Measurements from ENCODE around the gene HYCC1. TPM values are rescaled to one million over a fixed set of nuclear protein-coding genes. Genes with fewer than 3 reads are reported as not detected.
"Not testable (repeated sequence)": the region's sequence is repeated elsewhere in the genome, so short reads cannot be mapped to it uniquely, and the experiment has no call there.

HYCC1 gene
- polyA plus RNA-seq, 2 donors: 7.8 to 11.7 TPM

DNA sequence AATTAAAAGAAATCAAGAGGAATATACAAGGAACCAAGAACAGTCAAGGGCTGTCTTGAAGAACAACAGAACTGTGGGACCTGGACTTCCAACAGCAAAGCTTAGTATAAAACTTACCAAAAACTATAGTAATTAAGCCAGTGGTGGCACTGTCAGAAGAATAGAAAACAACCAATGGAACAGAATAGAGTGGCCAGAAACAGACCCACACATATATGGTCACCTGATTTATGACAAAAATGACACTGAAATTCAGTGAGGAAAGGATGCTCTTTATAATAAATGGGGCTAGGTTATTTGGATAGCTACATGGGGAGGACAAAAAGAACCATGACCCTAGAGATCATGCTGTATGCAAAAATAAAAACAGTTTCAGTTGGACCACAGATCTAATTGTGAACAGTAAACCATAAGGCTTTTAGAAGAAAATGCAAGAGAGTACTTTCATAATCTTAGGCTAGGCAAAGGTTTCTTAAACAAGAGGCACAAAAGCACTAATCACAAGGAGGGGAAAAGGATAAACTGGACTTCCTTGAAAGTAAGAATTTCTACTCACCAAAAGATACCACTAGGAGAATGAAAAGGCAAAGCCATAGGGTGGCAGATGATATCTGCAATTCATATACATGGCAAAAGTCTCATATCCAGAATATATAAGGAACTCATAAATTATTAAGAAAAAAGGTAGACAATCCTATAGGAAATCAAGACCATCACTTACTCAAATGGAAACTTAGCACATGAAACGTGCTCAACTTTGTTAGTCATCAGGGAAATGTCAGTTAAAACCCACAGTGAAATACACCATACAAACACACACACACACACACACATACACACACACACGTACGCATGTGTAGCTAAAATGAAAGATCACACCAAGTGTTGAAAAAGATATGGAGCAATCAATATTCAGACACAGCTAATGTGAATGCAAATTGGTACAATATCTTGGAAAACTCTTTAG is 20.8 kb downstream of the HYCC1 start:
- no peaks in the 10 kb centered on the region for H3K27me3 ChIP-seq (ENCODE audit: control insufficient read depth in 1 of 2, insufficient read depth in 2 of 2, low read length in 2 of 2)
- no peaks in the 10 kb centered on the region for H3K36me3 ChIP-seq (ENCODE audit: control insufficient read depth in 2 of 2, insufficient read depth in 2 of 2, low read length in 1 of 2)
- H3K4me1 ChIP-seq (ENCODE audit: control insufficient read depth in 2 of 2, insufficient read depth in 2 of 2, low read length in 1 of 2): no peaks in the 10 kb centered on the region
- WGBS, 2 donors: 79 to 81% methylated on average over 3 of the region's 3 CpGs
- H3K27ac ChIP-seq (ENCODE audit: low read depth in 2 of 2, low read length in 1 of 2): no peak overlapping the region
- H3K4me3 ChIP-seq (ENCODE audit: low read depth in 1 of 2, low read length in 2 of 2): no peak overlapping the region
- no peaks in the 10 kb centered on the region for H3K9me3 ChIP-seq (ENCODE audit: control insufficient read depth in 2 of 2, insufficient read depth in 1 of 2, low read depth in 1 of 2, low read length in 1 of 2)

- 49 to 60% methylated on average over 1 of the region's 1 CpG for WGBS, 2 donors
- Histone ChIP-seq H3K27ac (ENCODE audit: low read depth in 2 of 2, low read length in 1 of 2) (no peak overlapping the region), H3K9me3 (ENCODE audit: control insufficient read depth in 2 of 2, insufficient read depth in 1 of 2, low read depth in 1 of 2, low read length in 1 of 2) (no peaks in the 10 kb centered on the region), H3K4me1 (ENCODE audit: control insufficient read depth in 2 of 2, insufficient read depth in 2 of 2, low read length in 1 of 2) (no peaks in the 10 kb centered on the region), H3K27me3 (ENCODE audit: control insufficient read depth in 1 of 2, insufficient read depth in 2 of 2, low read length in 2 of 2) (no peaks in the 10 kb centered on the region), H3K4me3 (ENCODE audit: low read depth in 1 of 2, low read length in 2 of 2) (no peak overlapping the region), H3K36me3 (ENCODE audit: control insufficient read depth in 2 of 2, insufficient read depth in 2 of 2, low read length in 1 of 2) (no peaks in the 10 kb centered on the region)
Measured at GRCh38 chr7:22990588-22990949, 23.4 kb downstream of the HYCC1 start.

DNA sequence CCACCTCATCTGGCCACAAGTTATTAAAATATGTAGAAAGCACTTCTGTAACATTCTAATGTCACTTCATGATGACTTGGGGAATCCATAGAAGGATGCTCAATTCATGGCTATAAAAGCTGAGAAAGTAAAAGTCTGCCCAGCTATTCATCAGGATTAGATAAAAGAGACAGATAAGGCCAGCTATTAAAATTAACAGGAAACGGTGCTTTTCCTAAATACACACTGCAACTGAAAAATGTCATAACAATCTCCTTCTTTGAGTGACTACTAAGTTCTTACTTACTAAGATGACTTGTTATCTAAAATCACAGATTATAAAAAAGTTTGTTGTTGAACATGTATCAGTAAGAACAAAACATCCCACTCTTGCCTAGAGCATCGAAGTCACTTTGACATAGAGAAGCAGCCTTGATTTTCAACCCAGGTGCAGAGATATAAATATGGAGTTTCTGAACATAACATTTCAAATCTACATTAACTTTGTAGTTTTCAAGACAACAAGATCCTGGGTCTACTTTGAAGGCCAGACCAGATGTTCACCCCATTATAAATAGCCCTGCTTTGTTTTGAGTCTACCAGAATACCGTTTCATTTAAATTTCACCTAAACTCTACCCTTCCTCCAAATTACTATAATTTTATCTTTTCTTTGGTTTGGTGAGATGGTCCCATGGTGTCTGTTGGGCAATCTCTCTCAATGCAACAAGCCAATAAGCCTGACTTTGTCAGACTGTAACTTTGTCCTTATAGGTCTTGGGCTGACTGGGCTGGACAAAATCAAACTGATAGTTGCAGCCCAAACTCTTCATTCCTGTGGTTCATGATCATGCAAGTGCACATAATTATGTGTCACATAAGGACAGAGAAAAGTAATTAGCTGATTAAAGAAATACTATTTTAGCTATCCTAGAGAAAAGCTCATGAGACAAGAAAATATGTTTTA is 24.0 kb downstream of the HYCC1 start:
- 85 to 87% methylated on average over 3 of the region's 3 CpGs for WGBS, 2 donors

DNA sequence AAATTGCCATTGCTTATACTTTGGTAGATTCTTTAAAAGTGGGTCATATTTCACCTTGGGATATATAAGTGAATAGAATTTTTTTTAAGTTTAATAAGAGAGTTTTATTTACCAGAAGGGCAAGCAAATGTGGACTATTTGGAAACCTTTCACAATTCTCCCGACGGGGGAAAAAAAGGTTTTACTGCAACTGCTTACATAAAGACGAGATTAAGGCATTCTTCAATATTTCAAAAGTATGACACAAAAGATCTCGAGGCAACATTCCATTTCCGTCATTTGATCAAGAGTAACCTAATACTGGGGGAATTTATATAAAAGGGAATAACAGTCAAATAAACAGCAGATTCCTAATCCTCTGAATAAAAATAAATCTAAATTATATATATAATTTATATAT is 28.5 kb downstream of the HYCC1 start:
- Histone ChIP-seq H3K9me3 (ENCODE audit: control insufficient read depth in 2 of 2, insufficient read depth in 1 of 2, low read depth in 1 of 2, low read length in 1 of 2) (no peaks in the 10 kb centered on the region), H3K27me3 (ENCODE audit: control insufficient read depth in 1 of 2, insufficient read depth in 2 of 2, low read length in 2 of 2) (no peaks in the 10 kb centered on the region), H3K27ac (ENCODE audit: low read depth in 2 of 2, low read length in 1 of 2) (no peak overlapping the region), H3K4me3 (ENCODE audit: low read depth in 1 of 2, low read length in 2 of 2) (no peak overlapping the region), H3K36me3 (ENCODE audit: control insufficient read depth in 2 of 2, insufficient read depth in 2 of 2, low read length in 1 of 2) (no peaks in the 10 kb centered on the region), H3K4me1 (ENCODE audit: control insufficient read depth in 2 of 2, insufficient read depth in 2 of 2, low read length in 1 of 2) (no peaks in the 10 kb centered on the region)
- 55 to 75% methylated on average over 5 of the region's 5 CpGs for WGBS, 2 donors

More for the DNA sequence above, 24.0 kb downstream of the HYCC1 start:
- Histone ChIP-seq H3K4me3 (ENCODE audit: low read depth in 1 of 2, low read length in 2 of 2) (no peak overlapping the region), H3K27ac (ENCODE audit: low read depth in 2 of 2, low read length in 1 of 2) (no peak overlapping the region), H3K27me3 (ENCODE audit: control insufficient read depth in 1 of 2, insufficient read depth in 2 of 2, low read length in 2 of 2) (no peaks in the 10 kb centered on the region), H3K9me3 (ENCODE audit: control insufficient read depth in 2 of 2, insufficient read depth in 1 of 2, low read depth in 1 of 2, low read length in 1 of 2) (no peaks in the 10 kb centered on the region), H3K36me3 (ENCODE audit: control insufficient read depth in 2 of 2, insufficient read depth in 2 of 2, low read length in 1 of 2) (no peaks in the 10 kb centered on the region), H3K4me1 (ENCODE audit: control insufficient read depth in 2 of 2, insufficient read depth in 2 of 2, low read length in 1 of 2) (no peaks in the 10 kb centered on the region)

- Histone ChIP-seq H3K27me3 (ENCODE audit: control insufficient read depth in 1 of 2, insufficient read depth in 2 of 2, low read length in 2 of 2) (no peaks in the 10 kb centered on the region), H3K27ac (ENCODE audit: low read depth in 2 of 2, low read length in 1 of 2) (no peak overlapping the region), H3K4me3 (ENCODE audit: low read depth in 1 of 2, low read length in 2 of 2) (no peak overlapping the region), H3K4me1 (ENCODE audit: control insufficient read depth in 2 of 2, insufficient read depth in 2 of 2, low read length in 1 of 2) (no peaks in the 10 kb centered on the region), H3K36me3 (ENCODE audit: control insufficient read depth in 2 of 2, insufficient read depth in 2 of 2, low read length in 1 of 2) (no peaks in the 10 kb centered on the region), H3K9me3 (ENCODE audit: control insufficient read depth in 2 of 2, insufficient read depth in 1 of 2, low read depth in 1 of 2, low read length in 1 of 2) (no peaks in the 10 kb centered on the region)
- WGBS, 2 donors: 96 to 98% methylated on average over 6 of the region's 6 CpGs
Measured at GRCh38 chr7:22983257-22983855, 30.6 kb downstream of the HYCC1 start.

DNA sequence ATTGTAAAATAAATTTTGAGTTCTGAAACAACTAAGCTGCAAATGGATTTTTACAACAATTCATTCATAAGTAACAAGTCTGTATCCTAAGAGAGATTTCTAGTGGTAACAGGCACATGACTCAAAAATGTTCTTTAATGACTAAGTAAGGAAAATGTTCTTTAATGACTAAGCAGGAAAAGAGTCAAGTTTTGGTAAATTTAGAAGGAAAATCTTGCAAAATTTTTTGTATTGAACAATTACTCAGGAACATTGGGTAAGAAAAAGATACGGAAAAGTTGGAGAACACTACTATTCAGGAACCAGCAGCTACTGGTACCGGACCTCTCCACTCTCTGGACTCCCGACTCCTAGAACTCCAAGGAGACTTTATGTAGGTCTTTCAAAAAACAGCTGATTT is 33.5 kb downstream of the HYCC1 start:
- Histone ChIP-seq H3K27ac (ENCODE audit: low read depth in 2 of 2, low read length in 1 of 2) (no peak overlapping the region), H3K9me3 (ENCODE audit: control insufficient read depth in 2 of 2, insufficient read depth in 1 of 2, low read depth in 1 of 2, low read length in 1 of 2) (no peaks in the 10 kb centered on the region), H3K4me3 (ENCODE audit: low read depth in 1 of 2, low read length in 2 of 2) (no peak overlapping the region), H3K4me1 (ENCODE audit: control insufficient read depth in 2 of 2, insufficient read depth in 2 of 2, low read length in 1 of 2) (no peaks in the 10 kb centered on the region), H3K36me3 (ENCODE audit: control insufficient read depth in 2 of 2, insufficient read depth in 2 of 2, low read length in 1 of 2) (no peaks in the 10 kb centered on the region), H3K27me3 (ENCODE audit: control insufficient read depth in 1 of 2, insufficient read depth in 2 of 2, low read length in 2 of 2) (no peaks in the 10 kb centered on the region)
- WGBS, 2 donors: 89% methylated on average over 3 of the region's 3 CpGs

DNA sequence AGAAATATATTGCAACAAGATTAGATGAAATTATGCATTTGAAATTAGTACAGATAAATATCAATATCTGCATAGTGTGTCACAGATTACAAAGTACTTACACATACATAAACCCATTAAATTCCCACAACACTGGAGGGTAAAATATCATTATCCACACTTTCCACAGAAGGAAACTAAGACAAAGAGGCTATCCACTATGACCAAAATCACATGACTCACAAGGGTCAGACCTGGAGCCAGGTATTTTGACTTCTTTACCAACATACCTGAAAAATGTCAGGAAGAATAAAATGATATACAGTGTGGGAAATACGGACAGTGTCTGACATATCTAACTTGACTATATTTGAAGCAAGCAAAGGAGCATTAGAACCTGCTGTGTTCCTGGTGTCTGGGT is 34.1 kb downstream of the HYCC1 start:
- 92 to 97% methylated on average over 1 of the region's 1 CpG for WGBS, 2 donors
- H3K9me3 ChIP-seq (ENCODE audit: control insufficient read depth in 2 of 2, insufficient read depth in 1 of 2, low read depth in 1 of 2, low read length in 1 of 2): no peaks in the 10 kb centered on the region
- H3K27ac ChIP-seq (ENCODE audit: low read depth in 2 of 2, low read length in 1 of 2): no peak overlapping the region
- no peak overlapping the region for H3K4me3 ChIP-seq (ENCODE audit: low read depth in 1 of 2, low read length in 2 of 2)
- H3K36me3 ChIP-seq (ENCODE audit: control insufficient read depth in 2 of 2, insufficient read depth in 2 of 2, low read length in 1 of 2): no peaks in the 10 kb centered on the region
- H3K4me1 ChIP-seq (ENCODE audit: control insufficient read depth in 2 of 2, insufficient read depth in 2 of 2, low read length in 1 of 2): no peaks in the 10 kb centered on the region
- H3K27me3 ChIP-seq (ENCODE audit: control insufficient read depth in 1 of 2, insufficient read depth in 2 of 2, low read length in 2 of 2): no peaks in the 10 kb centered on the region

DNA sequence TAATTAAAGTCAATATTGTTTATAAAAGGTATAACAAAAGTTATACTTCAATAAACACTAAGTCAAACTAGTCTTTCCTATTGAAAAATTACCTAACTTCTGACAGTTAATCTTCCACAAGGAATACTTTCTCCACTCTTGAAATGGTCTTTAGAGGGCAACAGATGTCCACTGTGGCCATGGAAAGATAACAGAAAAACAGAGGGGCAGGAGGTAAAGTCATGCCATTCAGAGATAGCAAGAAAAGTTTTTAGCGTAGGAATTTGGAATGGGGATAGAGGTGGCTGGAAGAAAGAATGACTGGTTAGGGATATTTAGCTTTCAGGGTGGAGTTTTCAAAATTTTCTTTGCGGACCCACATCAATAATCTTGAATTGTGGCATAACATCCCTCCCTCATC is 34.7 kb downstream of the HYCC1 start:
- no peak overlapping the region for H3K4me3 ChIP-seq (ENCODE audit: low read depth in 1 of 2, low read length in 2 of 2)
- no peak overlapping the region for H3K27ac ChIP-seq (ENCODE audit: low read depth in 2 of 2, low read length in 1 of 2)
- H3K4me1 ChIP-seq (ENCODE audit: control insufficient read depth in 2 of 2, insufficient read depth in 2 of 2, low read length in 1 of 2): no peaks in the 10 kb centered on the region
- H3K27me3 ChIP-seq (ENCODE audit: control insufficient read depth in 1 of 2, insufficient read depth in 2 of 2, low read length in 2 of 2): no peaks in the 10 kb centered on the region
- H3K36me3 ChIP-seq (ENCODE audit: control insufficient read depth in 2 of 2, insufficient read depth in 2 of 2, low read length in 1 of 2): no peaks in the 10 kb centered on the region
- H3K9me3 ChIP-seq (ENCODE audit: control insufficient read depth in 2 of 2, insufficient read depth in 1 of 2, low read depth in 1 of 2, low read length in 1 of 2): no peaks in the 10 kb centered on the region
- 95 to 100% methylated on average over 2 of the region's 2 CpGs for WGBS, 2 donors

DNA sequence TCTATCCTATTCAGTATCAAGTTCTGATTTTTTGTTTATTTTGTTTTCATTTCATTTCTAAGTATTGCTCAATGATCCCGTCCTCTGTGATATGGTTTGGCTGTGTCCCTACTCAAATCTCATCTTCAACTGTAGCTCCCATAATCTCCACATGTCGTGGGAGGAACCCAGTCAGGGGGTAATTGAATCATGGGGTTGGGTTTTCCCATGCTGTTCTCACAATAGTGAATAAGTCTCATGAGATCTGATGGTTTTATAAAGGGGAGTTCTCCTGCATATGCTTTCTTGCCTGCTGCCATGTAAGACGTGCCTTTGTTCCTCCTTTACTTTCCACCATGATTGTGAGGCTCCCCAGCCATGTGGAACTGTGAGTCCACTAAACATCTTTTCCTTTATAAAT is 39.3 kb downstream of the HYCC1 start:
- WGBS, 2 donors: 80 to 84% methylated on average over 3 of the region's 3 CpGs
- H3K4me1 ChIP-seq (ENCODE audit: control insufficient read depth in 2 of 2, insufficient read depth in 2 of 2, low read length in 1 of 2); H3K27me3 ChIP-seq (ENCODE audit: control insufficient read depth in 1 of 2, insufficient read depth in 2 of 2, low read length in 2 of 2); H3K9me3 ChIP-seq (ENCODE audit: control insufficient read depth in 2 of 2, insufficient read depth in 1 of 2, low read depth in 1 of 2, low read length in 1 of 2); H3K27ac ChIP-seq (ENCODE audit: low read depth in 2 of 2, low read length in 1 of 2); H3K36me3 ChIP-seq (ENCODE audit: control insufficient read depth in 2 of 2, insufficient read depth in 2 of 2, low read length in 1 of 2); H3K4me3 ChIP-seq (ENCODE audit: low read depth in 1 of 2, low read length in 2 of 2): not testable (repeated sequence)

Measured in esophagus (tissue), 2 donors.